ENCODE measurements around the gene ROS1.
"Not testable (repeated sequence)": the region's sequence is repeated elsewhere in the genome, so short reads cannot be mapped to it uniquely, and the experiment has no call there.

ROS1 gene

DNA sequence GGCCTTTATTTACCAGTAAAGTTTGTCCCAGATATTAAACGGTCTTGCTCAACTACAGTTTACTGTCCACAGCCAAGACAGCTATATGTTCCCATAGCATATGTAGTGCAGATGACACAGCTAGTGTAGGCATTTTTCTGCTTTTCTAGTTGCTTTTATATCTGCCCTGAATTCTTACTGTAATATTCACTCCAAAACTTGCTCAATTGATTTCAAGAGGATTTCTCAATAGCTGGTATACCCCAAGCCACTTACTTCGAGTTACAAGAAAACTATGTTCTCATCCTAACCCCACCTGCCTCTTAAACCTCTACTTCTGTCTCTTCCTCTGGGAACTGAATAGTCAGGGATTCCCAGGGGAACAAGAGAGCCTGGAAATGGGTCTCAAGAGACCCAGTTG is 18.9 kb upstream of the ROS1 start:
- peak; percentile 92 for DNase-seq (ENCODE audit: low read depth)
- H3K4me3 ChIP-seq (ENCODE audit: low read depth, low read length), result no peak overlapping the region

DNA sequence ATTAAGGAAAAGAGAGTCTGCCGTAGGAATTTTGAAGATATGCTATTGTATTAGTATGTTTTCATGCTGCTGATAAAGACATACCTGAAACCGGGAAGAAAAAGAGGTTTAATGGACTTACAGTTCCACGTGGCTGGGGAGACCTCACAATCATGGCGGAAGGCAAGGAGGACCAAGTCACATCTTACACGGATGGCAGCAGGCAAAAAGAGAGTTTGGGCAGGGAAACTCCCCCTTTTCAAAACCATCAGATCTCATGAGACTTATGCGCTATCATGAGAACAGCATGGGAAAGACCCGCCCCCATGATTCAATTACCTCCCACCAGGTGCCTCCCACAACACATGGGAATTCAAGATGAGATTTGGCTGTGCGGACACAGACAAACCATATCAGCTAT is 16.6 kb upstream of the ROS1 start:
- not testable (repeated sequence) for DNase-seq (ENCODE audit: low read depth); H3K4me3 ChIP-seq (ENCODE audit: low read depth, low read length)

DNA sequence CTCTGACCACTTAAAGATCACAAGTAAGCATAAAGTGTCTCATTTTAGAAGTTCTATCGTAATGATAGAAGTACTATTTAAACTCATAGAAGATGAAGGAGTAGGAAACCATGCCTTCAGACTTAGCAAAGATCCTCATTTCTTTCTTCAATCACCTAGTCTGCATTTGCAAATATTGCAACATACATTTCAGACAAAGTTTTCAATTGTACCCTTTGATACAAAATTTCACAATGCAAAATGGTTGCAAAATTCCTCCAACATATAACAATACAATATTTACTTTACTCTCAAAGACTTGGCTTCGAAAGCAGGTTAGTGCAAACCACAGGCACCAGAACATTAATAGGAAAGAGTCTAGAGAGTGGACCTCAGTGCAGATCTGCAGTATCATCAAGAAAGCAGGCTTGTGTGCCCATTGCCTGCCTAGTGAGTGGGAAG is 16.1 kb upstream of the ROS1 start:
- DNase-seq (ENCODE audit: low read depth), result peak; percentile 81

DNA sequence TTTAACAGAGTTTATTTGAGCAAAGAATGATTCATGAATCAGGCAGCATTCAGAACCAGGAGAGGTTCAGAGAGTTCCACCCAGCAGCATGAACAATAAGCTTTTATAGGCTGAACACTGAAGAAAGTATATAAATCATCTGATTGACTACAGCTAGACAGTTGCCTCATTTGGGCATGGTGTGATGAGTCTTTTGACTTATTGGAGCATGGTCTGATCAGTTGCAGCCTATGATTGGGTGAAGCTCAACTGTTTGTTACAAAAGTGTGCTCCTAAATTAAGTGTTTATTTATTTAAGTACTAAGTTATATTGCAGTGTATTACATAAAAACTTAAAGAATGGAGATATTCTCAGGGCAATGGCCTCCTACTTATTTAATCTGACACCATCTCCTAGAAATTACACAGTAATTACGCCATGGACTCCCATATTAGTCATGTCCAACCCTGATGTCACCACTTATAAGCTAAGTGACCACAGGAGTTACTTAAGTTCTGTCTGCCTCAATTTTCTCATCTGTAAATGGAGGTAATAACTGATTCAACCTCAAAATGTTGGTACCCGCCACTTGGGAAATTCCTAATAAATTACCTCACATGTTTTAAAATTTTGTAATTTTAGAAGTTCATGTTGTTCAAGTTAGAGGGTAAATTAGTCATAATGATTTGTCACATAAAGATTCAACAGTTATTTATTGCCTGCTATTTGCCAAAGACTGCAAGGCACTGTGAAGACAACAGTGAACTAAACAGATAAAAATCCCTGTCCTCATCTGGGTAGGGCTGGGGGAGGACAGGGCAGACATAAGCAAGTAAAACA is 15.2 kb upstream of the ROS1 start:
- peak; percentile 98 for DNase-seq (ENCODE audit: low read depth)
- no peak overlapping the region for H3K4me3 ChIP-seq (ENCODE audit: low read depth, low read length)

More for the DNA sequence above, 16.1 kb upstream of the ROS1 start:
- no peak overlapping the region for H3K4me3 ChIP-seq (ENCODE audit: low read depth, low read length)

DNA sequence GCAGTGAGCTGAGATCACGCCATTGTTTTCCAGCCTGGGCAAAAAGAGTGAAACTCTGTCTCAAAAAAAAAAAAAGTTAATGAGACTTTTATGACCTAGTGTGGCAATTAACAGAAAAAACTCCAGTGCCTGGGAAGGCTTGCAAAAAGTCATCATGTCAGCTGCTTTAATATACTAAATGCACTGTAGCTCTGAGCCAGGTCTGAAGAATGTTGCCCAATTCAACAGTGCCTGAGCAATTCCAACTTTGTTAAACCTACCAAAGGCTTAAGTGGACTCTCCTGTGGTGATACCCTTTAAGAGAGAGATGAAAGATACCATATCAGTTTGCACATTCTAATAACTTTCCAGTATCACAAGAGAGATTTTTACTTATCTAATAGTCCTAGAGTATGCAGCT is 6.5 kb upstream of the ROS1 start:
- no peak for DNase-seq (ENCODE audit: low read depth)
- no peak overlapping the region for H3K4me3 ChIP-seq (ENCODE audit: low read depth, low read length)

DNA sequence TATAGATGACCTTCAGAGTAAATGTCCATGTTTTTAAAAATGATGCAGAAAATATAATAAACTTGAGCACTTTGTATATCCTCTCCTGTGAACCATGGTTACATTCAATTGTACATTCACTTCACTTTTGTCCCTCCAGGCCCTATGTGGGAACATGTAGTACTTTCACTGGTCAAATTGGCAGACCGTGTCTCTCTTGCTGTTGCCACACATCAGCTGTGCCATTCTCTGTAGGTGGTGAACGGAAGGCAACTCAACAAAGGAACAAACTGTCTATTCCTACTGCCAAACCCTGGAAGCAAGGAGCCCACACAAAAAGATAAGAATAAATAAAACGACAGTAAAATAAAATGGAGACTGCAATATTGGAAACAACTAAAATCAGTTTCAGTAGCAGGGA is 2.0 kb downstream of the ROS1 start:
- no peak overlapping the region for H3K4me3 ChIP-seq (ENCODE audit: low read depth, low read length)

DNA sequence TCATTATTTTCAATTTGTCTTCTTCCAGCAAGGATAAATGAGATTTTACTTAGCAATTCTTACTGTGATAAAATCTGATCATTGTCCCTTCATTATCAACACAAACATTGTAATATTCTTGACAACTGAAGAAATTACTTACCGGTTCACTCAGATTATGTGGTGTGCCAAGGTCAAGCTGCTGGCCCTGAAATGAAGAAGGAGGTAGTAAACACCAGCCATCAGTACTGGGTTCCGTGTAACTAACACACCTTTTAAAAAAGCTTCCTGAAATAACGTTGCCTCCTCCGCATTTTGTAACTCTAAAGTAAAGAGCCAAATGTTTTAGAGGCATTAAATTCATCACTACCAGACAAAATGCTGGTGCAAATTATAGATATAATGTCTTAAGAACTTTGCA is 7.4 kb downstream of the ROS1 start:
- H3K4me3 ChIP-seq (ENCODE audit: low read depth, low read length), result no peak overlapping the region
- no peak for DNase-seq (ENCODE audit: low read depth)

More for the DNA sequence above, 2.0 kb downstream of the ROS1 start:
- no peak for DNase-seq (ENCODE audit: low read depth)

DNA sequence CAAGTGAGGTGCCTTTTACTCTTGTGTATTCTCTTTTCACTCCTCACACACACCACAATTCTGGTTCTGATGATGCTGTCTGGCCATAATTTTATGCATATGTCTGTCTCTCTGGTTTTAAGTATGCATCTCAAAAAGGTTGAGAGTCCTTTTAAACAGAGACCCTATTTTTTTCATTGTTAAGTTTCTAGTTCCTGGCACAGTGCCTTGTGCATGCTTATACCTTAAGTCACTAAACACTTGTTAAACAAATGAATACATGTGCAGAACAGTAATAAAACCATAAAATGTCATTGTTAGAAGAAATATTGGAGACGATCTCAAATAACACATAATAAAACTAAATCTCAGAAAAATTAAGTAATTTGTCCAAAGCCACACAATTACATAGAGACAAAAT is 7.9 kb downstream of the ROS1 start:
- no peak for DNase-seq (ENCODE audit: low read depth)
- H3K4me3 ChIP-seq (ENCODE audit: low read depth, low read length), result no peak overlapping the region

DNA sequence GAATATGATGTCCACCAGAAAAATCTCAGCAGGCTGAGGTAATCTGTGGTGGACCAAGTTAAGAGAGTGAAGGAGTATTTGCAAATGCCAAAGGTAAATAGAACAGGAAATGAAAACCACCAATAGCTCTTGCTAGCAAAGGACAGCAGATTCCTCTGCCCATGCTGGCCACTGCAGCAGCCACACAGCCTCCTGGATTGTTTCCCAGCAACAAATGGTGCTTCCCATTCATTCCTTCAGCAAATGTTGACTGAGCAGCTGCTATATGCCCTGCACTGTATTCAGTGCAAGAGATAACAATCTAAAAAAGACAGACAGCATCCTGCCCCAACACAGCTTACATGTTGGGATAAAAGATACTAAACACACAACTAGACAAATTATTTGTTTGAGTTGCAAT is 11.0 kb downstream of the ROS1 start:
- no peak overlapping the region for H3K4me3 ChIP-seq (ENCODE audit: low read depth, low read length)
- DNase-seq (ENCODE audit: low read depth), result no peak

DNA sequence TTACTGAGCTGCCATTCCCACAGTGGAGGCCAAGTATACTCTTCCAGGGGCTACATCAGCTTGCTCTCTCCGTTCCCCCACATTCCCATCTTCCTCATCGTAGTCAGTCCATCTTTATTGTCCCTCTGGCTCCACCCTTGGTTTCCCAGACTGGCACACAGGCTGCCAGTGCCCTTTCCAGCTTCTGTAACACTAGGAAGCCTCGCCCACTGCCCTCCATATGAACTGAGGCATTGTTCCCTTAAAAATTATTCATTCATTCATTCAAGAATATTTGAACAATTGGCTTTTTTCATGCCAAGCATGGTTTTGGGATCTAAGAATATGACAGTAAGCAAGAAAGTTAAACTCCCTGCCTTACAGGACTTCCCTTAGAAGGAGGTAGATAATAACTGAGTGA is 14.3 kb downstream of the ROS1 start:
- DNase-seq (ENCODE audit: low read depth), result no peak
- H3K4me3 ChIP-seq (ENCODE audit: low read depth, low read length), result no peak overlapping the region

DNA sequence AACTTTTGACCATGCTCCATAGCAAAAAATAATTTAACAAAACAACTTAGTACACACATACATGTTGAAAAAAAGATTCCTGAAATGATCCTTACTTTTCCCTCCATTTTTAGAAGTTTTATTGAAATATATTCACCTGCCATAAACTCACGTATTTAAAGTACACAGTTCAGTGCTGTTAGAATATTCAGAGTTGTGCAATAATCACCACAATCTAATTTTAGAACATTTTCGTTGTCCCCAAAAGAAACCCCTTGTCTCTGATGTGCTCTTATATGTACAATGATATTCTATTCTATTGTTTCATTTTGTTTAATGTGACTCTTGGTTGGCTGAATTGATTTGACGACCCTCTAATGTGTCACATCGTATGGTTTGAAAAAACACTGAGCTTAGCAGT is 15.9 kb downstream of the ROS1 start:
- no peak for DNase-seq (ENCODE audit: low read depth)
- H3K4me3 ChIP-seq (ENCODE audit: low read depth, low read length), result no peak overlapping the region

DNA sequence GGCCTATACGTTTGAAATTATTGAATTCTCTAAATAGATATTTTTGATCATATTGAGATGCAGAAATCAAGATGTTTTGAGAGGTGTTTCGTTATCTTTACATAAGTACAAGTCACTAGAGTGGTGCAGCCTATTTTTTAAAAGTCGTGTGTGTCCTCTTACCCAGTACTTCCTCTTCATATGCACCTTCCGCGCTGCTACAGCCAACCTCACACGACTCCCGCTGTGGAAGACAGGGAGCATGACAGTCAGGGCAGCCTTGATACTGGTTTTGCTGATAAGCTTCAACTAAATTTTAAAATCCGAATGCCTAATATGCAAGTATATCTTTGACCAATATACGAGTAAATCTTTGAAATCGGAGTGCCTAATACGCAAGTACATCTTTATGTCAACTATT is 16.3 kb downstream of the ROS1 start:
- H3K4me3 ChIP-seq (ENCODE audit: low read depth, low read length), result no peak overlapping the region
- DNase-seq (ENCODE audit: low read depth), result no peak

DNA sequence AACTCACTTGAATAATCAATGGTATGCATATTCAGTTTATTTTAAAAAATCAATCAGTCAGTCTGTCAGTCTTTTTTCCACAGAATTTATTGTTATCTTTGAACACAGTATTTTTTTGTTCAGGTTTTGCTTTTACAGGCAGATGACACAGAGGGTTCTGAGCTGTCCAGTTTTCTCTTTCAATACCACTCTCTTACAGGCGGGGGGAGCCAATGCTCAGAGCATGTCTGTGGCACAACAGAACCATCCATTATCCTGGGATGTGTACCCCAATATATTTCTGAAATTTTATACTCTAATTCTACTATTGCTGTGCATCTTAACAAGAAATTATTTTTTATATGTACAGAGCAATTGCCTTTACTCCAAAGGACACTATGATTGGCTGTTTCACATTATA is 21.2 kb downstream of the ROS1 start:
- H3K4me3 ChIP-seq (ENCODE audit: low read depth, low read length), result no peak overlapping the region
- DNase-seq (ENCODE audit: low read depth), result no peak

DNA sequence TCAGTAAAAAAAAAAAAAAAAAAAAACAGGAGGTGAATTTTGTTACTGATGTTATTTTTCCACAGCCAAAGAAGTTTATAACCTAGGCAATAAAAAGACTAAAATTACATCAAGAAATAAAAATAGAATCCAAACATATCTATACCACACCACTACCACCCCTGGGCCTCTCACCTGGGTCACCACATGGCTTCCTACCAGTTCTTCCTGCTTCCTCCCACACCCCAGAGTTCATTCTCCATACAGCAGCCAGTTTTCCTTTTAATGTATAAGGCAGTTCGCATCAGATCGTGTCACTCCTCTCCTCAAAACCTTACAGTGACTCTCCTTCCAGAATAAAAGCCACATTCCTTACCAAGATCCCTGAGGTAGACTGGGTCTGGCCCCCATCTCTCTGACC is 23.9 kb downstream of the ROS1 start:
- H3K4me3 ChIP-seq (ENCODE audit: low read depth, low read length), result no peak overlapping the region
- DNase-seq (ENCODE audit: low read depth), result no peak

DNA sequence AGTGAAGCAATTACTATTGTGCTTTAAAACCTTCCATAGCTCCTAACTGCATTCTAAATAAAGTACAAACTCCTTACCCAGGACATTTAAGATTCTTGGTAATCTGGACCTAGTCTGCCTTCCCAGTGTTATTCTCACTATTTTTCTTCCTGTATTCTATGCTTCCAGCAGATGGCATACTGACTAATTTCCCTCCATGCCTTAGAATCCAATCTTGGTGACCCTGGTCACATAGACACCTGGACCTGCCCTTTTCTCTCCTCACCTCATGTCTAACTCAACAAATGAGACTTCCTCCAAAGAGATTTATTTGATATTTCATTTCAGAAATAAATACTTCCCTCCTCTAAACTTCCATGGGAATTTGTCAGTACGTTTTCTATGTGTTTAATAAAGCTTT is 25.8 kb downstream of the ROS1 start:
- H3K4me3 ChIP-seq (ENCODE audit: low read depth, low read length), result no peak overlapping the region
- DNase-seq (ENCODE audit: low read depth), result no peak

DNA sequence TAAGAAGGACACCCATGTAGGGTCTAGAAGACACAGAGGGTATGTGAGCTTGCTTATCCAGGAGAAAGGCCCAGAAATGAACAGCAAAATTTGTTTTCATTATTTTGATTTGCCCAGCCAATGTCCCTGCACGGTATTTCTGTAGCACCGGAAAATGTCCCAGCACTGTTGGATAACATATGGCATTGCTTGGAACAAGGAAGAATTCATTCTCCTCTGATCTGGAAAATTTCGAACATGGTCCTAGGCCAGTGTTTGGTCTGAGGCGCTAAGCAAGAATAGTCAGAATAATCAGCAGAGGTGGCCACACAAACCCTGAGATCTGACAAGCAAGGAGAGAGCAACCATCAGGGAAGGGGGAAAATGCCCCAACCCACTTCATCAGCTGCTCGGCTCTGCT is 26.6 kb downstream of the ROS1 start:
- DNase-seq (ENCODE audit: low read depth), result no peak
- H3K4me3 ChIP-seq (ENCODE audit: low read depth, low read length), result no peak overlapping the region

DNA sequence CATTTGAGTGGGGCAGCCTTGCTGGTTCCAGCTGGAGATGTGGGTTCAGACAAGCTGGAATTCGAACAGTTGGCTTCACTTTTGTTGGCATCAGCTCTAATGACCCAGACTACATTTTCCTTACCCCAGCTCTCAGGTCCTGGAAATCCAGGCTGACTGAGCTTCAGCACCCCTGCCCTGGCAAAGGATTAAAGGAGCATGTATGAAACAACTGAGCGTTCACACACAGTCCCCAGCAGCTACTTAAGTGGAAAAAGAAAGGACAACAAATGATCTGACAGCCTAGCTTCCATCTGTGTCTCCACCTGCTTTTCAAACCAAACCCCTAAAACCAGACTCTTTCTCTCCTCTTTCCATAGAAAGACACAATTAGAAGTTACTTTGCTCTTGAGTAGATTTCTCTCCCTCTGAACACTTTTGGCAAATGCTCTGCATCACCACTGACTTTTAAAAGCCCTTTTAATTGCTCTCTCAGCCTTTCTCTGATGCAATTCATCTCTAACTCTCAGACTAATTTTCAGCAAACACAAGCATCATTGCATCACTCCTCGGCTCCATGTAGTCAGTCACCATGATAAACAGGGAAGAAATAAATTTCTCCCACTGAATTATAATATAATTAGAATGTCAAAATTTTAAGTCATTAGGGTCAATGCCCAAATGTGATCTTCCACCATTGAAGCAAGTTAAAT is 28.1 kb downstream of the ROS1 start:
- no peak overlapping the region for H3K4me3 ChIP-seq (ENCODE audit: low read depth, low read length)
- DNase-seq (ENCODE audit: low read depth), result peak; percentile 15

DNA sequence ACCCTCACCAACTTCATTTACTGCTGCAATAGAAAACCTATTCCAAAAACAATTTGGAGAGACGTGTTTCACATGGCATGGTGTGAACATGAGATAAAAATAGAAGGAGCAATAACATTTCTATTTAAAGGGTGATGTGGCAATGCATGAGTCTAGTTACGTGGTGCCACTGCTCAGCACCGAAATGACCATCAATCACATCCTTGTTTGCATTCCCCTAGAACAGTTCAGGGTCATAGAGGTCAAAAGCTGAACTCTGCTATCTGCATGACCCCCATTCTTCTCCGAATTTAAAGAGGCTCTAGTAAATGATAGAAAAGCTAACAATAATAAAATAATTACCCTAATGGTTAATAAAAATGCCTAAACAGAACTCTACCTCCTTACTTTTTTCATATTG is 29.5 kb downstream of the ROS1 start:
- no peak for DNase-seq (ENCODE audit: low read depth)
- no peak overlapping the region for H3K4me3 ChIP-seq (ENCODE audit: low read depth, low read length)

DNA sequence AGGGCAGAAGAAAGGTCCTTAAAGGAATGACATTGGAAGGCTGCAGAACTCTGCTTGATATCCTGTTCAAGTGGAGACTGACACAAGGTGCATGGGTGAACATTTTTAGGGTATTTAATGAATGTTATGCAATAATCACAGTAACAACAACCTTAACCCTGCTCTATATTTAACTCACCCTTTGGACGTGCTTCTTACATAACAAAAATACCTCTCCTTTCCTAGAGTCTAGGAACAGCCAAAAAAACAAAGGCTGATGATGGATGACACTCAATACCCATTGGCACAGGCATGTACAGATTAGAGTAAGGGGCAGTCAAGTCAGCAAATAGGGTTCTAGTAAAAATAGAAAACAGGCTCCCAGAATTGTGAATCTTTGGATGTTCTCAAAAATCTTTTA is 30.6 kb downstream of the ROS1 start:
- H3K4me3 ChIP-seq (ENCODE audit: low read depth, low read length), result no peak overlapping the region
- DNase-seq (ENCODE audit: low read depth), result no peak

DNA sequence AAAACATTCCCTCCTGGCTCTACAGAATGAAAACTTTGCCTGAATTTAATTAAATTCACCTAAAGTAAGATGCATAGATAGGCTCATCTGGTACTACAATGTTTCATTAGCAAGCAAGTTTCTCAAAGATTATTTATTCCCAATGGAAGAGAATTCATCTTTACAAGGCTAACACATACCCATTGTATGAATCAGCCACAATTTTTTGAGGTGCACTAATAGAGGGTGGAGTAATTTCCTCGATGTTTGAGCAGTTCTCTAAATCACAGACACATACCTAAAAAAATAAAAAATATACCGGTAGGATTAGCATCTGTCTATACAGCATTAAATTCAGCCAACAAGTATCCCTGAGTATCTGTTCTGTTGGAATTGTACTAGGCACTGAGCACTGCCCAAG is 32.7 kb downstream of the ROS1 start:
- no peak overlapping the region for H3K4me3 ChIP-seq (ENCODE audit: low read depth, low read length)
- DNase-seq (ENCODE audit: low read depth), result no peak

Data from skeletal muscle cell (primary cell).